Measurements from ENCODE around the gene AGPAT4.
"Not testable (repeated sequence)": the region's sequence is repeated elsewhere in the genome, so short reads cannot be mapped to it uniquely, and the experiment has no call there.

The AGPAT4 gene, protein sequence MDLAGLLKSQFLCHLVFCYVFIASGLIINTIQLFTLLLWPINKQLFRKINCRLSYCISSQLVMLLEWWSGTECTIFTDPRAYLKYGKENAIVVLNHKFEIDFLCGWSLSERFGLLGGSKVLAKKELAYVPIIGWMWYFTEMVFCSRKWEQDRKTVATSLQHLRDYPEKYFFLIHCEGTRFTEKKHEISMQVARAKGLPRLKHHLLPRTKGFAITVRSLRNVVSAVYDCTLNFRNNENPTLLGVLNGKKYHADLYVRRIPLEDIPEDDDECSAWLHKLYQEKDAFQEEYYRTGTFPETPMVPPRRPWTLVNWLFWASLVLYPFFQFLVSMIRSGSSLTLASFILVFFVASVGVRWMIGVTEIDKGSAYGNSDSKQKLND

DNA sequence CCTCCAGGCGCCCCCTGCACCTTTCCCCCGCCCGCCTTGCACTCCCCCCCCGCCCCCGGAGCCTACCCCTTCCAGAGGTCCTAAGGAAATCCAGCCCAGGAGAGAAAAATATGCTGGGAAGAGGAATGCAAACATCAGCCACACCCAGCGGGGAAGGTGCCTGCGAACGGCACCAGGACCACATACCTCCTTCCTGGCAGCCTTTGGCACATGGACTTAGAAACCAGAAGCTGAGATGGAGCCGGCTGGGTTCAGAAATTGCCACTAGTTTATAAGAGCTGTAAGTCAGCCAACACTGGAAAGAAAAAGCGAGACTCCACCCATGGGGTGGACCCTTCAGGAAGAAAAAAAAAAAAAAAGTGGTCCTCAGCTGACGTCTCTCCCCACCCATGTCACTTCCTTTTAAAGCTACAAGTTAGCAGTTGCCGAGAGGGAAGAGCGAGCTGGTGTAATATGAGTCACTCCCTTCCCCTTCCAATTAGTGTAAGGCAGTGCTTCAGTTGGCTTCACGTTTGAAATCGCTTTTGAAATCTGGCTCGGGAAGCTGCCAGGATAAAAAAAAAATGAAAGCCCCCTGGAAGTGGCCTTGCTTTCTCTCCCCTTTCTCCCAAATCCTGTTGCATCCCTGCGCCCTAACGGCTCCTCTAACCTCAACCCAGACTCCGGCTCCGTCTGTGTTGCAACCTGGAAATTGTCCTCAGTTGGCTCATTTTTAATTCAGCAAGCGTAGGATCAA lies at the start of gene AGPAT4:
Gene AGPAT4, minus strand, starts transcription at position 310 of the 736 bp plus-strand sequence. CDS start 41,848 bp downstream, outside the sequence.
- no peak for DNase-seq (ENCODE audit: low spot score)

DNA sequence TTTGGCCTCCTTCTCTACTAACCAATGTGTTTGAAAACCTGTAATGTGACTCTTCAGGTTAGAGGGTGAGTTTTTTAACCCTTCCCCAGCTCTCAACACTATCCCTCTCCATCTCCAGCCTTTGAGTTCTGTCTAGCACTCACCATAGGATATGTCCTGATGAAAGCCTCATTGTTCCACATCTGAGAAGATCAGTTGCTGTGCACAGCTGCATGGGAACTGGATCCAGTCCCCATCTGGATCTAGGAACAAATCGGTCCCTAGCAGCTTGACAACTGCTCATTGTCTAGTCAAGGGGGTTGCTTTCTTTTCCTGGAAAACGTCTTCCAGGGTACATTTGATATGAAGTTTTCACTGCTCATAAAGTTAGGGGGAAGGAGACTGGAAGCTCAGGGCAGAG lies 45.4 kb upstream of the AGPAT4 start:
- no peak for DNase-seq (ENCODE audit: low spot score)

DNA sequence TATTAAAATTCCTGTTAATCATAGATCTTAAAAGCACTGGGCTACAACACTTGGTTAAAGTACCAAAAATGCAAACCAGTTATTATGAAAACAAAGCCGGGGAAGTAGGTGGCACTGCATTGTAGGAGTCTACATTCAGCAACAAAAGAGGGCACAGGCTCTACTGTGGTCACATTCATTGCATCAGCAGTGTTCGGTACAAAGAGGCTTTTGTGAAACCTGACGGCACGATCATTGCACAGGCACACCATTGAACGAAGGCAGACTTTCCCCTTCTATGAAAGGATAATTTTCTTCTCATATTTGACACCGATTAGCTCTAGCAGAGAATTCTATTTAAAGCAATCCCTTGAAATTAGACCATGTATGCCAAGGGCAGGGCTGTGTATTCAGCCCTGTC lies 44.6 kb upstream of the AGPAT4 start:
- DNase-seq (ENCODE audit: low spot score) = no peak

DNA sequence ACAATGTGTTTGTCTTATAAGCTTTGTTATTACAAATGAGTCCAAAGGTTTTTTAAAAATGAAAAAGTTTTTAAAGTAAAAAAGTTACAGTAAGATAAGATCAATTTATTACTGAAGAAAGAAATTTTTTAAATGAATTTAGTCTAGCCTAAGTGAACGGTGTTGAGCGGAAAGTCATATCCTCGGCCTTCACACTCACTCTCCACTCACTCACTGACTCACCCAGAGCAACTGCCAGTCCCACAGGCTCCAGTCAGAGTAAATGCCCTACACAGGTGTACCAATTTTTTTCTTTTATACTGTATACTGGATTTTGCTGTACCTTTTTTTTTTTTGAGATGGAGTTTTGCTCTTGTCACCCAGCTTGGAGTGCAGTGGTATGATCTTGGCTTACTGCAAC lies 42.7 kb upstream of the AGPAT4 start:
- no peak for DNase-seq (ENCODE audit: low spot score)

DNA sequence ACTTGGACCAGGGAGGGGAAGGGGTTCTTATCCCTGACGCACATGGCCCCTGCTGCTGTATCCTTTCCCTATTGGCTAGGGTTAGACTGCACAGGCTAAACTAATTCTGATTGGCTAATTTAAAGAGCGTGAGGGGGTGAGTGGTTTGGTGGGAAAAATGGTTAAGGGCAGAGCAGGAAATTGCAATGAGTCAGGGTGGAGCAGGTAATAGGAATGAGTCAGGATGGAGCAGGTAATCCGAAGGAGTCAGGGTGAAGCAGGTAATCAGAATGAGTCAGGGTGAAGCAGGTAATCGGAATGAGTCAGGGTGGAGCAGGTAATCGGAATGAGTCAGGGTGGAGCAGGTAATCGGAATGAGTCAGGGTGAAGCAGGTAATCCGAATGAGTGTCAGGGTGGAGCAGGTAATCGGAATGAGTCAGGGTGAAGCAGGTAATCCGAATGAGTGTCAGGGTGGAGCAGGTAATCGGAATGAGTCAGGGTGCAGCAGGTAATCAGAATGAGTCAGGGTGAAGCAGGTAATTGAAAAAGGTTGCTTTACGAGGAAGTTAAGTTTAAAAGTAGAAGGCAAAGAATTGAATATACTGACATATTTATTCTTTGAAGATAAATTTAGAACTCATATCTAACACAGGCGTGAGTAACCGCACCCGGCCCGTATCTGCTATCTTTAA lies 41.5 kb upstream of the AGPAT4 start:
- not testable (repeated sequence) for DNase-seq (ENCODE audit: low spot score)

DNA sequence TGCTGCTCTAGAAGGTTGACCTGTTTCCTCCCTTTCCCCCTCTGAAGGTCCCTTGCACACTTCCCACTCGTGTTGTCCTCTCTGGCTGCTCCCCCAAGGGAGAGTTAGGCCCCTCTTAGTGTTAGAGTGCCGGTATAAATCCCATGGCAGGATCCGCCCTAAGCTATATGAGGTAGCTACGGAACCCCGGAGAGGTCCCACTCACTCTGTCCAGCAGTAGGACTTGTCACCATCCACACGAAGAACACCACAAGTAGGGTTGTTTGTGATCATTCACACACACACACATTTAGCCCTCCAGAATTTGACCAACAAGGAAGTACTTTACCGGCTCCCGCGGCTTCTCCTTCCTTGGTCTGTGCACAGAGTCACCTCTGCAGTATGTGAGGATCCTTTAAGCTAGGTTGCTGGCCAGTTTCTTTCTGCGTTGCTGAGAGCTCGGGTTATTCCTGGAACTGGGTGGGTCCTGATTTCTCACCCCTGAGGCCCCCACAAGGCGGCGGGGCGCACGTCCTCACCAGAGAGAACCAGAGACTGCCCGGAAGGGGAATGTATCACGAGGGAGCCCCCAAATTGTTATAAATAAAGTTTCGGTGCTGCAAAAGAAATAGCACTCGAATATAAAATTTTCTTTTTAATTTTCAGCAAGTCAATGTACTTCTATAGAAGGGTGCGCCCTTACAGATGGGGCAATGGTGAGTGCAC lies 40.8 kb upstream of the AGPAT4 start:
- not testable (repeated sequence) for DNase-seq (ENCODE audit: low spot score)

DNA sequence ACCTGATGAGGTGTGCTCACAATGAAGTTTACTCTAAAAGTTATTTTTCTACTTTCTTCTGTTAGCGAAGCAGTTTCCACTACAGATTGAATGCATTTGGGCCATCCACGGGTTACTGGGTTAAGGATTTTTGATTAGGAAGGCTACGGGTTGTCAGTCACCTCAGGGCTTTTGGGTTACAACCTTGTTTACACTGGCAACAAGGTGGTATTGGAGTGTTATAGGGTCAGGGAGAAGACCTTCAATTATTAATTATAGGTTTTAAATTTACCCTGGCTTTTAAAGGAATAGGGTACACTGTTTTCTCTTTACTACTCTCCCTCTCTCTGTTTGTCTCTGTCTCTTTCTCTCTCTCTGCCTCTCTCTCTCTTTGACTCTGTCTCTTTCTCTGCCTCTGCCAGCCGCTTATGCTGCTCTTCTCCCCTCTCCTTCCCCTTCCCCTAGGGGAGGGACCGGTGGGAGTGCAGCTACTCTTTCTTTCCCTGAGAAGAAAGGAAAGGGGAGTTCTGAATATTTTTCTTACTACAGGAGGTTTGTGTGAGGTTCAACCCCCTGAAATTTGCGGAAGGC lies 40.2 kb upstream of the AGPAT4 start:
- DNase-seq (ENCODE audit: low spot score) = no peak

DNA sequence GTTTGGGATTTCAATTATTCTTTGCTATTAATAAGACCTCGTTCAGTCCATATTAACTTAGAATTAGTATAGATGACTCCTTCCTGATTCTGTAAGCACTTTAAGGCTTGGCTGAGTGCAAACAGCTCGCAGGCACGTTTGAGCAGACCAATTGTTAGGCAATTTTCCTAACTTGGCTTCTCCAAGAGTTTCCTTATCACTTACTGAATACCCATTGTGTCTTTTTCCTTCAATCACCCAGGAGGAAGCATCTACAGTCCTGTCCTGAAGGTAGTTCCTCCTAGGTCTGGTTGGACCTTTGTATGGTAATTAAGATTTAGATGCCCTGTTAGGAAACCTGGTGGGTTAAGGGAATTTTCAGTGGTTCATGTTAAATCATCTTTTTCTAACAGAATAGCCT lies 39.6 kb upstream of the AGPAT4 start:
- DNase-seq (ENCODE audit: low spot score) = not testable (repeated sequence)

DNA sequence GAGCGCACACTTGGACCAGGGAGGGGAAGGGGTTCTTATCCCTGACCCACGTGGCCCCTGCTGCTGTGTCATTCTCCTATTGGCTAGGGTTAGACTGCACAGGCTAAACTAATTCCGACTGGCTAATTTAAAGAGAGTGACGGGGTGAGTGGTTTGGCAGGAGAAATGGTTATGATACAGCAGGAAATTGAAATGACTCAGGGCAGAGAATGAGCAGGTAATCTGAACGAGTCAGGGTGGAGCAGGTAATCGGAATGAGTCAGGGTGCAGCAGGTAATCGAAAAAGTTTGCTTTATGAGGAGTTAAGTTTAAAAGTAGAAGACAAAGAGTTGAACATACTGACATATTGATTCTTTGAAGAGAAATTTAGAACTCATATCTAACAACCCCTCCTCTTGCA lies 35.9 kb upstream of the AGPAT4 start:
- DNase-seq (ENCODE audit: low spot score) = not testable (repeated sequence)

DNA sequence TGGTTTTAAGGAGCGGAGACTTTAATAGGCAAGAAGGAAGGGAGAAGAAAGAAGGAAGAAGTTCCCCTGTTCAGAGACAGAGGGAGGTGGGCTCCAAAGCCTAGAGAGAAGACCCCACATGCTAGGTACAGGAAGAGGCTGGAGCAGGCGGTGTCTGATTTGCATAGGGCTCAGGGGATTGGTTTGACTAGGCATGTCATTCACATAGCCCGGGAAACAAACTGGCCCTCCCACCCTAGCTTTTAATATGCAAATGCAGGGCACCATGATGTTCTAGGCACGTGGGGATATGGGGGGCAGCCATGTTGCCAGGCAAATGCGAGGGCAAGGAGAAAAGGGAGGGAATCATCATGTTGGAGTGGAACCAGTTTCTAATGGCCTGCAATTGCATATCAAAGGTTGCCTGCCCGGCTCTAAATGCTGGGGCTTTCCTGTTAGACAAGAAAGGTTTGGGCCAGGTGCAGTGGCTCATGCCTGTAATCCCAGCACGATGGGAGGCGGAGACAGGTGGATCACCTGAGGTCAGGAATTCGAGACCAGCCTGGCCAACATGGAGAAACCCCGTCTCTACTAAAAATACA lies 34.3 kb upstream of the AGPAT4 start:
- no peak for DNase-seq (ENCODE audit: low spot score)

DNA sequence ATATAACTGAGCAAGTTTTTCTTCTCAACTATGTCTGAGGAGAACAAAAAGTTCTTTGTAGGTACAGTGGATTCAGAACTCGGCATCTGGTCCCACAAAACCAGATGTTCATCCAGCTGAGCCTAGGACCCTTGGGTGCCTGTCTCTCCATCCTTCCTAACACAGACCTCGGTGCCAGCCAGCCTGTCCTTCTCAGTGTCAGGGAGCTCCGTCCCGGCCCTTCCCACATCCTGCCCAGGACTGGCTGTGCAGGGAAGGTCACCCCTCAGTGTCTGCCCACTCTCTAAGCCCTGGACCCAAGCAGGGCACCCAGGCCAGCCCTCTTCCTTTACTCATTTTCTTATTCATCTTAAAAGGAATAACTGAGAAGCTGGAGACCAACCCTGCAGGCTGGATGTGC lies 32.0 kb upstream of the AGPAT4 start:
- no peak for DNase-seq (ENCODE audit: low spot score)

DNA sequence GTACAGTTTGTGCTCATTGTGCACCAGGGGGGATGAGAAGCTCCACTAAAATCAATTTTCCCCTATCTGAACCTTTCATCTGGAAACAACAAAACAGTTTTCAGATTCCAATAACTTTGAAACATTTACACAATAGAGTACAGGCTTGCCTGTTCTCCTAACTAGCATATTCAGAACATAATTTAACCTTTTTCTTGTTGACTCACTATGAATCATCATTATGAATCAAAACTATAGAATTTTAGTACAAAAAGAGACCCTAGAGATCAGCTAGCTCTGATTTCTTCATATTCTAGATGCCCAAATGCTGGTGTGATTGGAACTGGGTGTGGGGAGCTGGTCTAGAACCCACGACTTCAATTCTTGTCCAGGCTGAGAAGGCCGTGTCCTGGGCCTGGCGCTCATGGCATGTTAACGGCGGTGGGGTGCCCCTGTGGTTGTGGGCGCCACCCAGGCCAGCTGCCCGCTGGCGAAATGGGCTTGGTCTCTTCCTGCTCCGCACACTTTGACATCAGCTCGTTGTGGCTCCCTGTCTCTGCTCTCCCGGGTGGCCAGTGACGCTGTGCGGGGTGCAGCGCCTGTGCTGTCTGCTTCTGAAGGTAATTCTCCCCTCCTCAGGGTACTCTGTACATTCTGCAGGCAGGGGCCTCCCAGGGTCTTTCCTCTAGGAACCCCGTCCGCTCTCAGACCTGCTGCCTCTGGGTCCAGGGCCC lies 29.9 kb upstream of the AGPAT4 start:
- DNase-seq (ENCODE audit: low spot score) = no peak

DNA sequence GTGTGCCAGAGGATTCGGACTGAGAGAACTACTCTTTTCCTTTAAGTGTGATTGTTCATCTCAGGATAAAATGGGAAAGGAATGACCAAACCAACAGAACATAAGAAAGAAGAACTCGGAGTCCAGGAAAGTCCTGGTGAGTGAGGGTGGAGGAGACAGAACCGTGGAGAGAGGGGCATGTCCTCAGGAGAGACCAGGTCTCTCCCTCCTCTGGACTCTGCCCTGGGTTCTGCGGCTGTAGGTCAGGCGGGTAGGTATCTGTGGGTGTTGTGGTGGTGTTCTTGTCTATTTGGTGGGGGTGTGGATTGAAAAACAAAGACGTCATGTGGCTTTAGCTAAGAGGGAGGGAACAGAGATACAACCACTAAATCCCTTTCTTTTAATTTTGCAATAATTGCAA lies 29.1 kb upstream of the AGPAT4 start:
- DNase-seq (ENCODE audit: low spot score) = no peak

DNA sequence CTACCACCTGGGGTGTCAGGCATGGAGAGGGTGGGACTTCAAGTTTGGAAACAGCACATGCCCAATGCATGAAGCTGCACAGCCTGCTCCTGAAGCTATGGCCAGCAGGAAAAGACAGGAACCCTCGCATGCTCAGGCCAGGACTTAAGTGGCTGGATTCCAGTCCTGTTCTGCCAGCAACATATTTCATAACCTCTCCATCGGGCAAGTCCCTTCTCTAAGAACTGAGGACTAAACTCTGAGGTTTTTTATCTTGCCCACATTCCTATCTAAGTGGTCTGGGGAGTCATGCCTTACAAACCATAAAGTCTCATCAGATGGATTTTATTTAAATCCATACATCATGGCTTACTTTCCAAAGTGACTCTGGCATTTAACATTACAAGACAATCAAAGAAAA lies 27.5 kb upstream of the AGPAT4 start:
- no peak for DNase-seq (ENCODE audit: low spot score)

DNA sequence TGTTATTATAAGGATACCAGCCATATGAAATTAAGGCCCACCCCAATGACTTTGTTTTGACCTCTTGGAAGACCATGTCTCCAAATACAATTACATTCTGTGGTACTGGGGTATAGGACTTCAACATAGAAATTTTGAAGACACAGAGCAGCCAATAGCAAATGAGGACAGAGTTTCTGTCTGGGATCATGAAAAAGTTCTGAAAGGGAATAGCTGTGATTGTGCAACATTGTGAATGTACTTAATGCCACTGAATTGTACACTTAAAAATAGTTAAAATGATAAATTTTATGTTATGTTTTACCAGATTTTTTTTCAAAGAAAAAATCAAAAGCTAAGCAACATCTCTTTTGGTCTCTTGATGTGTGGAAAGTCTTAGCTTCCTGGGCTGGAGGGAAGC lies 27.0 kb upstream of the AGPAT4 start:
- no peak for DNase-seq (ENCODE audit: low spot score)

DNA sequence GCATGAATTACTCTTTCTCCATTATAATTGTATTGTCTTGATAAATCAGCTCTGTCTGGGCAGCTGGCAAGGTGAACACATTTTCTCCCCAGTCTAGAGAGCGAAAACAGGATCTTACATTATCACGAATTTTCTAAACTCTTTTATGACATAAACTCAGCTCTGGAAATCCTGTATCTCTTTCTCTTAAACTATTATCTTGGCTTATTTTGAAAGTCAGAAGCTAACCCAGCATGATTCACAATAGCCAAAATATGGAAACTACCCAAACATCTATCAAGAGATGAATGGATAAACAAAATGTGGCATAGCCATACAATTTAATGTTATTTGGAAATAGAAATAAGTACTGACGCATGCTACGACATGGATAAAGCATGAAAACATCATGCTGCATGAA lies 25.9 kb upstream of the AGPAT4 start:
- DNase-seq (ENCODE audit: low spot score) = no peak

DNA sequence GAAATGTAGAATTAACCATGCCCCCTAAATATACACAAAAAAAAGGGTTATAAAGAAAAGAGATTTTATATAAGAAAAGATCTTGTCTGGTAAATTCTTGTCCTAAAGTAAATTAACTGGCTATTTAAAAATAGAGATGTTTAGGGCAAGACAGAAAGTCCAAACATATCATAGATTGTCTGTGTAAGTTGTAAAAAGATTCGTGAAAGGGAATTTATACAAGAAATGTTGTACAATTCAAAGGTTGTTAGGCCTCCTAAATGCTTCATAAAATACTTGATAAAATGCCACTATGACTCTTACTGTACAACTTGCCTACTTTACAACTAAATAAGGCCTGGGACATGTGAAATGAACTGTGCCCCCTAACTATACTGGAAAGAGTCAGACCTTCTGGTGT lies 21.9 kb upstream of the AGPAT4 start:
- DNase-seq (ENCODE audit: low spot score) = no peak

DNA sequence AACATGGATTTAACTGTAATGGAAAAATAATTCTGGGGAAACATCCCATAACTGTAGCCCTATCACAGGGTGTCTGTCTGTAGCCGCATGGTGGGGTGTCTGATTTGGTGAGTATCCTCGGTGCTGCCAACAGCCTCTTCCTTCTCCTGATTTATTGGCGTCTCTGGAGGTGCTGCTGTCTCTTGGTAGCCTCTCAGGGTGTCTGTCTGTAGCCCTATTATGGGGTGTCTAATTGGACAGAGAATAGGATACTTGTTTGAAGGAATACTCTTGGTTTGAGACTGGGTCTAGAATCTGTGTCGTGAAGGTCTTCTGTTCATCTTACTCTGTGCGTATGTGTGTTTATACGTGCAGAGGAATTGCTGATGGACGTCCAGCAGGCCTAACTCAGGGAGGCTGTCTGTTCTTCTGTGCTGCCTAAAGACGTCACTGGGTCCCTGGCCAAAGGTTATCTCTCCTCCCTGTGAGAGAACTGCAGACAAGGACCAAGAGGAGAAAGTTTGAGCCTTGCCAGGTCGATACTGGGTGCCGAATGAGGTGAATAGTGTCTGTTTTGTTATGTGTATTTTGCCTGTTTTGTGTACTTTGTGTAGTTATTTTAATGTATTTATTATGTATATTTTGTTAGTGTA lies 18.9 kb upstream of the AGPAT4 start:
- DNase-seq (ENCODE audit: low spot score) = no peak

DNA sequence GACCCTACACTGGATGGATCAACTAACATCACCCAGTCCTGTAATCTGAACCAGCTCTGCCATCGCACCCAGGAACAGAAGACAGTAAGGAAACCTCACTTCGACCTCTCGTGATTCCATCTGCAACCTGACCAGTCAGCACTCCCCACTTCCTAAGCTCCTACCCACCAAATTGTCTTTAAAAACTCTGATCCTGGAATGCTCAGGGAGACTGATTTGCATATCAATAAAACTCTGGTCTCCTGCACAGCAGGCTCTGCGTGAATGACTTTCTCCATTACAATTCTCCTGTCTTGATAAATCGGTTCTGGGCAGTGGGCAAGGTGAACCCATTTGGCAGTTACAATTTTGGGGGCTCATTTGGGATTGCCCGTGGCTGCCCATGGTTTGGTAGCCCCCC lies 18.3 kb upstream of the AGPAT4 start:
- no peak for DNase-seq (ENCODE audit: low spot score)

DNA sequence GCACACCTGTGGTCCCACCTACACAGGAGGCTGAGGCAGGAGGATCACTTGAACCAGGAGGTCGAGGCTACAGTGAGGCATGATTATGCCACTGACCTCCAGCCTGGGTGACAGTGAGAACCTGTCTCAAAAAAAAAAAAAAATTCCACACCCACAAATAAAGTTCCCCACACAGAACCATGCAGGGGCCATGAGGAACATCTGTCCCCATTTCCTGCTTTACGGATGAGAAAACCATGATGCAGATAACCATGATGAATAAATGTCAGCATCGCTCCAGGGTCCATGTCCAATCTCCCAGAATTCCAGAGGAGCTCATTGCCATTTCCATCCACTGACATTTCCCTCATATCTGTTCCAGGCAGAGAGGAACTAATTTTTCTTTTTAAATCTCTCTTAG lies 16.9 kb upstream of the AGPAT4 start:
- DNase-seq (ENCODE audit: low spot score) = no peak

DNA sequence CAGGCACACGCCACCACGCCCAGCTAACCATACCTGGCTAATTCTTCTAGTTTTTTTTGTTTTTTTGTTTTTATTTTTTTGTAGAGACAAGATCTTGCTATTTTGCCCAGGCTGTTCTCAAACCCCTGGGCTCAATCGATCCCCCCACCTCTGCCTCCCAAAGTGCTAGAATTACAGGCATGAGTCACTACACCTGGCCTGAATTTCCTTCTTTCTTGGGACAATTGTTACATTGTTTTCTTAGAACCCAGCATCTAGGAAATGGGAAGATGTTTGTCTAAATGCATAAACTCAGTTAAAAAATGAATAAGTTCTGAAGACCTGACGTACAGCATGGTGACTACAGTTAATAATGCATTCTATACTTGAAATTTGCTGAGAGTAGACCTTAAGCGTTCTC lies 10.8 kb upstream of the AGPAT4 start:
- DNase-seq (ENCODE audit: low spot score) = no peak

All from HuH-7.5 (cell line).